ENCODE data around the gene HDAC4. TPM values are rescaled to one million over a fixed set of nuclear protein-coding genes. Genes with fewer than 3 reads are reported as not detected.

Gene HDAC4
- total and polyA plus RNA-seq, 10 of the 15 experiments (the other 5 are each of a cell fraction or from before 2014, with no cell fraction given): 0.22 to 15.7 (median 4.8) TPM

GRCh38 chr2:239365071-239365781 lies 35.6 kb downstream of the HDAC4 start (continued):
- TF ChIP-seq CTCF (IDR thresholded peaks at IDR 0.05 in 2 of 3, conservative IDR thresholded peaks at IDR 0.05 in 1 of 3; ENCODE audit: control insufficient read depth in 2 of 3, extremely low read depth in 1 of 3, insufficient read depth in 1 of 3, low read depth in 3 of 3, low read length in 3 of 3) (no peak), FOS (IDR thresholded peaks at IDR 0.05; ENCODE audit: borderline replicate concordance, extremely low read depth, insufficient read length) (no peak), SKIL (IDR thresholded peaks at IDR 0.05; ENCODE audit: low read depth, poor library complexity, severe bottlenecking) (no peak), MXI1 (IDR thresholded peaks at IDR 0.05; ENCODE audit: low read depth, low read length) (no peak), ATF7 (IDR thresholded peaks at IDR 0.05; ENCODE audit: low read depth) (no peak), SIN3A (IDR thresholded peaks at IDR 0.05; ENCODE audit: low read depth, low read length) (no peak)

GRCh38 chr2:239363946-239364637 lies 36.7 kb downstream of the HDAC4 start:
- ChIA-PET SMC1A (ENCODE audit: uncharacterized antibody, unreplicated experiment) (no interaction called here), POLR2A (no interaction called here), RAD21 (ENCODE audit: unreplicated experiment) (no interaction called here), CTCF (no interaction called here)
- no peak overlapping the region for H2AFZ ChIP-seq (ENCODE audit: control insufficient read depth, low read depth, low read length)
- no peak overlapping the region for H3K9ac ChIP-seq (ENCODE audit: control insufficient read depth, insufficient read depth, low read length)
- FAIRE-seq: no peak
- TF ChIP-seq JUNB (IDR thresholded peaks at IDR 0.05): no peak
- no peaks in the 10 kb centered on the region for H3K27me3 ChIP-seq (replicated peaks in 1 of 2; ENCODE audit: control insufficient read depth in 2 of 2, insufficient read depth in 2 of 2, low read length in 1 of 2)
- BruUV-seq (replicated peaks): no TSS peak
- no peaks in the 10 kb centered on the region for H3K4me1 ChIP-seq (ENCODE audit: control insufficient read depth, insufficient read depth, low read length)
- H3K9me3 ChIP-seq (replicated peaks; ENCODE audit: control insufficient read depth, insufficient read depth, low read length): no peaks in the 10 kb centered on the region
- H3K4me3 ChIP-seq: no peak overlapping the region
- DNase-seq (ENCODE audit: low read depth, low spot score): no peak
- H3K4me2 ChIP-seq (ENCODE audit: control insufficient read depth, insufficient read depth): no peak overlapping the region
- no peaks in the 10 kb centered on the region for H3K36me3 ChIP-seq (ENCODE audit: control insufficient read depth in 2 of 2, insufficient read depth in 2 of 2, low read length in 1 of 2)
- no peaks in the 10 kb centered on the region for H3K79me2 ChIP-seq (ENCODE audit: control insufficient read depth, insufficient read depth, low read length)
- H3K27ac ChIP-seq (ENCODE audit: control insufficient read depth, insufficient read depth): no peak overlapping the region
- 53% methylated on average over 21 of the region's 21 CpGs for WGBS (ENCODE audit: insufficient coverage, insufficient replicate concordance, low lambda C conversion rate, missing lambda C conversion rate)
- in situ Hi-C loops (cut with MboI): no loop called here
- H4K20me1 ChIP-seq (ENCODE audit: control insufficient read depth, insufficient read depth): no peaks in the 10 kb centered on the region; the same call in 1 of the 2 replicates
- intact Hi-C loops (cut with micrococcal nuclease; ENCODE audit: unreplicated experiment): no loop called here
- ATAC-seq: no peak

All from GM12878 (cell line).